Measurements from ENCODE around the gene LRRC47.

DNA sequence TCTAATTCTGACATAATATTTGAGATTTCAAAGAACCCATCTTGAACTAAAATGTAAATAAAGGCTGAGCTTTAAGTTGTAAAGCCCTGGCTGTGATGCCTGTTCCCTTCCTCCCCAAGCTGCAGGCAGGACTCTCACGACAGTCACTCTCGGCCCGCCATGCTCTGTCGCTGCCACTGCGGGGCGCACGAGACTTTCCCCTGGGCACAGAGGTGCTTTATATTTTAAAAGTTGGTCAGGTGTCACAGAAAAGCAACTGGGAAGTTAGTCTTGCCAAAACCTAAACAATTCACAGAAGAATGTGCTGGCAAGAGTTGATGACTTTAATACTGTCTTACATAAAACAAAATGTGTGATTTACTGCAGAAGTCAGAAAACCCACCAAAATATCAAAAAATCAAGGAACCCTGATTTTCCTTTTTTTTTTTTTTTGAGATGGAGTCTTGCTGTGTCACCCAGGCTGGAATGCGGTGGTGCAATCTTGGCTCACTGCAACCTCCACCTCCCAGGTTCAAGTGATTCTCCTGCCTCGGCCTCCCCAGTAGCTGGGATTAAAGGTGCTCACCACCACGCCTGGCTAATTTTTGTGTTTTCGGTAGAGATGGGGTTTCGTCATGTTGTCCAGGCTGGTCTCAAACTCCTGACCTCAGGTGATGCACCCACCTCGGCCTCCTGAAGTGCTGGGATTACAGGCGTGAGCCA, 10.7 kb downstream of the LRRC47 start:
- TF ChIP-seq, protein P1, sequence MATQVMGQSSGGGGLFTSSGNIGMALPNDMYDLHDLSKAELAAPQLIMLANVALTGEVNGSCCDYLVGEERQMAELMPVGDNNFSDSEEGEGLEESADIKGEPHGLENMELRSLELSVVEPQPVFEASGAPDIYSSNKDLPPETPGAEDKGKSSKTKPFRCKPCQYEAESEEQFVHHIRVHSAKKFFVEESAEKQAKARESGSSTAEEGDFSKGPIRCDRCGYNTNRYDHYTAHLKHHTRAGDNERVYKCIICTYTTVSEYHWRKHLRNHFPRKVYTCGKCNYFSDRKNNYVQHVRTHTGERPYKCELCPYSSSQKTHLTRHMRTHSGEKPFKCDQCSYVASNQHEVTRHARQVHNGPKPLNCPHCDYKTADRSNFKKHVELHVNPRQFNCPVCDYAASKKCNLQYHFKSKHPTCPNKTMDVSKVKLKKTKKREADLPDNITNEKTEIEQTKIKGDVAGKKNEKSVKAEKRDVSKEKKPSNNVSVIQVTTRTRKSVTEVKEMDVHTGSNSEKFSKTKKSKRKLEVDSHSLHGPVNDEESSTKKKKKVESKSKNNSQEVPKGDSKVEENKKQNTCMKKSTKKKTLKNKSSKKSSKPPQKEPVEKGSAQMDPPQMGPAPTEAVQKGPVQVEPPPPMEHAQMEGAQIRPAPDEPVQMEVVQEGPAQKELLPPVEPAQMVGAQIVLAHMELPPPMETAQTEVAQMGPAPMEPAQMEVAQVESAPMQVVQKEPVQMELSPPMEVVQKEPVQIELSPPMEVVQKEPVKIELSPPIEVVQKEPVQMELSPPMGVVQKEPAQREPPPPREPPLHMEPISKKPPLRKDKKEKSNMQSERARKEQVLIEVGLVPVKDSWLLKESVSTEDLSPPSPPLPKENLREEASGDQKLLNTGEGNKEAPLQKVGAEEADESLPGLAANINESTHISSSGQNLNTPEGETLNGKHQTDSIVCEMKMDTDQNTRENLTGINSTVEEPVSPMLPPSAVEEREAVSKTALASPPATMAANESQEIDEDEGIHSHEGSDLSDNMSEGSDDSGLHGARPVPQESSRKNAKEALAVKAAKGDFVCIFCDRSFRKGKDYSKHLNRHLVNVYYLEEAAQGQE (IDR thresholded peaks at IDR 0.05; ENCODE audit: borderline replicate concordance): no peak
- TF ChIP-seq TAF1 (IDR thresholded peaks at IDR 0.05; ENCODE audit: low read depth) (no peak), POLR2AphosphoS5 (IDR thresholded peaks at IDR 0.05) (no peak), EP300 (conservative IDR thresholded peaks at IDR 0.05; ENCODE audit: poor library complexity, severe bottlenecking) (no peak), RAD21 (conservative IDR thresholded peaks at IDR 0.05) (no peak), EZH2 (IDR thresholded peaks at IDR 0.05; ENCODE audit: borderline replicate concordance, insufficient read depth, low read length, poor library complexity, severe bottlenecking) (no peak), SMC3 (conservative IDR thresholded peaks at IDR 0.05; ENCODE audit: poor library complexity) (no peak), MXI1 (conservative IDR thresholded peaks at IDR 0.05; ENCODE audit: poor library complexity, severe bottlenecking) (no peak)
- TF ChIP-seq, protein P2, sequence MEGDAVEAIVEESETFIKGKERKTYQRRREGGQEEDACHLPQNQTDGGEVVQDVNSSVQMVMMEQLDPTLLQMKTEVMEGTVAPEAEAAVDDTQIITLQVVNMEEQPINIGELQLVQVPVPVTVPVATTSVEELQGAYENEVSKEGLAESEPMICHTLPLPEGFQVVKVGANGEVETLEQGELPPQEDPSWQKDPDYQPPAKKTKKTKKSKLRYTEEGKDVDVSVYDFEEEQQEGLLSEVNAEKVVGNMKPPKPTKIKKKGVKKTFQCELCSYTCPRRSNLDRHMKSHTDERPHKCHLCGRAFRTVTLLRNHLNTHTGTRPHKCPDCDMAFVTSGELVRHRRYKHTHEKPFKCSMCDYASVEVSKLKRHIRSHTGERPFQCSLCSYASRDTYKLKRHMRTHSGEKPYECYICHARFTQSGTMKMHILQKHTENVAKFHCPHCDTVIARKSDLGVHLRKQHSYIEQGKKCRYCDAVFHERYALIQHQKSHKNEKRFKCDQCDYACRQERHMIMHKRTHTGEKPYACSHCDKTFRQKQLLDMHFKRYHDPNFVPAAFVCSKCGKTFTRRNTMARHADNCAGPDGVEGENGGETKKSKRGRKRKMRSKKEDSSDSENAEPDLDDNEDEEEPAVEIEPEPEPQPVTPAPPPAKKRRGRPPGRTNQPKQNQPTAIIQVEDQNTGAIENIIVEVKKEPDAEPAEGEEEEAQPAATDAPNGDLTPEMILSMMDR (IDR thresholded peaks at IDR 0.05; ENCODE audit: poor library complexity, severe bottlenecking): no peak

Data from neural cell (in vitro differentiated cells).